ENCODE results near the gene TEX35. TPM values are rescaled to one million over a fixed set of nuclear protein-coding genes. Genes with fewer than 3 reads are reported as not detected.
A peak's percentile ranks its signal among the peaks of the same experiment; 100 is the strongest.

TEX35 gene
- total and polyA plus RNA-seq, 10 of the 15 experiments (the other 5 are each of a cell fraction or from before 2014, with no cell fraction given) = not detected

GRCh38 chr1:178500091-178500770 lies 12.7 kb upstream of the TEX35 start:
- Histone ChIP-seq H3K9me3 (replicated peaks; ENCODE audit: control insufficient read depth, insufficient read depth, low read length) (no peaks in the 10 kb centered on the region), H3K79me2 (ENCODE audit: control insufficient read depth, insufficient read depth, low read length) (no peaks in the 10 kb centered on the region), H3K9ac (ENCODE audit: control insufficient read depth, insufficient read depth, low read length) (no peak overlapping the region), H3K27me3 (replicated peaks in 1 of 2; ENCODE audit: control insufficient read depth in 2 of 2, insufficient read depth in 2 of 2, low read length in 1 of 2) (no peaks in the 10 kb centered on the region), H3K4me2 (ENCODE audit: control insufficient read depth, insufficient read depth) (no peak overlapping the region), H3K4me1 (ENCODE audit: control insufficient read depth, insufficient read depth, low read length) (no peaks in the 10 kb centered on the region), H3K27ac (ENCODE audit: control insufficient read depth, insufficient read depth) (no peak overlapping the region), H3K36me3 (ENCODE audit: control insufficient read depth in 2 of 2, insufficient read depth in 2 of 2, low read length in 1 of 2) (no peaks in the 10 kb centered on the region), H2AFZ (ENCODE audit: control insufficient read depth, low read depth, low read length) (no peak overlapping the region), H3K4me3 (no peak overlapping the region), H4K20me1 (ENCODE audit: control insufficient read depth, insufficient read depth) (no peaks in the 10 kb centered on the region)
- in situ Hi-C loops (cut with MboI) (loop anchor here (5.0 kb wide), 1 partner anchor 188 kb away; no protein-coding TSS in a partner anchor), intact Hi-C loops (cut with micrococcal nuclease; ENCODE audit: unreplicated experiment) (no loop called here)
- SMC1A ChIA-PET (ENCODE audit: uncharacterized antibody, unreplicated experiment) = interaction anchor here (1.1 to 7.4 kb wide), 5 partner anchors 125 to 200 kb away, joined by 3 to 73 read pairs (median 12); no protein-coding TSS in a partner anchor
- no TSS peak for BruUV-seq (replicated peaks)
- RAD21 ChIA-PET (ENCODE audit: unreplicated experiment) = interaction anchor here (1.3 to 3.2 kb wide), 3 partner anchors 140 to 189 kb away, joined by 4 to 19 read pairs (median 8); no protein-coding TSS in a partner anchor
- no peak for FAIRE-seq
- CTCF ChIA-PET = interaction anchor here (0.8 to 11.2 kb wide), 21 partner anchors 11 to 503 kb away, joined by 3 to 187 read pairs (median 6); no protein-coding TSS in a partner anchor
- POLR2A ChIA-PET = no interaction called here
- no peak for ATAC-seq
- WGBS (ENCODE audit: insufficient coverage, insufficient replicate concordance, low lambda C conversion rate, missing lambda C conversion rate) = 50% methylated on average over 11 of the region's 11 CpGs
- DNase-seq (ENCODE audit: low read depth, low spot score) = no peak
- TF ChIP-seq MTA3 (IDR thresholded peaks at IDR 0.05; ENCODE audit: borderline replicate concordance, low read length) = no peak
- TF ChIP-seq CTCF (IDR thresholded peaks at IDR 0.05 in 2 of 3, conservative IDR thresholded peaks at IDR 0.05 in 1 of 3; ENCODE audit: control insufficient read depth in 2 of 3, extremely low read depth in 1 of 3, insufficient read depth in 1 of 3, low read depth in 3 of 3, low read length in 3 of 3) = peak in 1 of 3 experiments; percentile 26; a peak in 2 of 6 replicates
- TF ChIP-seq, protein P1, sequence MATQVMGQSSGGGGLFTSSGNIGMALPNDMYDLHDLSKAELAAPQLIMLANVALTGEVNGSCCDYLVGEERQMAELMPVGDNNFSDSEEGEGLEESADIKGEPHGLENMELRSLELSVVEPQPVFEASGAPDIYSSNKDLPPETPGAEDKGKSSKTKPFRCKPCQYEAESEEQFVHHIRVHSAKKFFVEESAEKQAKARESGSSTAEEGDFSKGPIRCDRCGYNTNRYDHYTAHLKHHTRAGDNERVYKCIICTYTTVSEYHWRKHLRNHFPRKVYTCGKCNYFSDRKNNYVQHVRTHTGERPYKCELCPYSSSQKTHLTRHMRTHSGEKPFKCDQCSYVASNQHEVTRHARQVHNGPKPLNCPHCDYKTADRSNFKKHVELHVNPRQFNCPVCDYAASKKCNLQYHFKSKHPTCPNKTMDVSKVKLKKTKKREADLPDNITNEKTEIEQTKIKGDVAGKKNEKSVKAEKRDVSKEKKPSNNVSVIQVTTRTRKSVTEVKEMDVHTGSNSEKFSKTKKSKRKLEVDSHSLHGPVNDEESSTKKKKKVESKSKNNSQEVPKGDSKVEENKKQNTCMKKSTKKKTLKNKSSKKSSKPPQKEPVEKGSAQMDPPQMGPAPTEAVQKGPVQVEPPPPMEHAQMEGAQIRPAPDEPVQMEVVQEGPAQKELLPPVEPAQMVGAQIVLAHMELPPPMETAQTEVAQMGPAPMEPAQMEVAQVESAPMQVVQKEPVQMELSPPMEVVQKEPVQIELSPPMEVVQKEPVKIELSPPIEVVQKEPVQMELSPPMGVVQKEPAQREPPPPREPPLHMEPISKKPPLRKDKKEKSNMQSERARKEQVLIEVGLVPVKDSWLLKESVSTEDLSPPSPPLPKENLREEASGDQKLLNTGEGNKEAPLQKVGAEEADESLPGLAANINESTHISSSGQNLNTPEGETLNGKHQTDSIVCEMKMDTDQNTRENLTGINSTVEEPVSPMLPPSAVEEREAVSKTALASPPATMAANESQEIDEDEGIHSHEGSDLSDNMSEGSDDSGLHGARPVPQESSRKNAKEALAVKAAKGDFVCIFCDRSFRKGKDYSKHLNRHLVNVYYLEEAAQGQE (IDR thresholded peaks at IDR 0.05; ENCODE audit: low read depth, low read length) = no peak

Measured in GM12878 (cell line).